HFF-Myc (cell line): ENCODE measurements around the gene BPIFB3.

Experiments used
- DNase-seq: peaks from one replicate; pipeline ENCODE4 v3.0.0-alpha.2; 2011; ENCODE audit warnings: low read depth; ENCODE audit errors: extremely low read depth
- H3K4me3 ChIP-seq: replicated peaks from 2 replicates; pipeline ENCODE4 v1.5.1; 2011; ENCODE audit warnings: low read depth, mild to moderate bottlenecking, control low read depth, low read length
- TF ChIP-seq, protein P1 (sequence below): IDR thresholded peaks from 2 replicates; pipeline ENCODE4 v1.5.1; 2012; ENCODE audit warnings: mild to moderate bottlenecking, low read depth, low read length, control low read depth; ENCODE audit errors: missing control alignments

BPIFB3 gene

GRCh38 chr20:33053291-33054106 lies at the start of gene BPIFB3:
Gene BPIFB3, plus strand, starts transcription at chr20:33053903. Its CDS starts 1,533 bp downstream, at chr20:33055436.
- no peak for DNase-seq
- TF ChIP-seq, protein P1, sequence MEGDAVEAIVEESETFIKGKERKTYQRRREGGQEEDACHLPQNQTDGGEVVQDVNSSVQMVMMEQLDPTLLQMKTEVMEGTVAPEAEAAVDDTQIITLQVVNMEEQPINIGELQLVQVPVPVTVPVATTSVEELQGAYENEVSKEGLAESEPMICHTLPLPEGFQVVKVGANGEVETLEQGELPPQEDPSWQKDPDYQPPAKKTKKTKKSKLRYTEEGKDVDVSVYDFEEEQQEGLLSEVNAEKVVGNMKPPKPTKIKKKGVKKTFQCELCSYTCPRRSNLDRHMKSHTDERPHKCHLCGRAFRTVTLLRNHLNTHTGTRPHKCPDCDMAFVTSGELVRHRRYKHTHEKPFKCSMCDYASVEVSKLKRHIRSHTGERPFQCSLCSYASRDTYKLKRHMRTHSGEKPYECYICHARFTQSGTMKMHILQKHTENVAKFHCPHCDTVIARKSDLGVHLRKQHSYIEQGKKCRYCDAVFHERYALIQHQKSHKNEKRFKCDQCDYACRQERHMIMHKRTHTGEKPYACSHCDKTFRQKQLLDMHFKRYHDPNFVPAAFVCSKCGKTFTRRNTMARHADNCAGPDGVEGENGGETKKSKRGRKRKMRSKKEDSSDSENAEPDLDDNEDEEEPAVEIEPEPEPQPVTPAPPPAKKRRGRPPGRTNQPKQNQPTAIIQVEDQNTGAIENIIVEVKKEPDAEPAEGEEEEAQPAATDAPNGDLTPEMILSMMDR = no peak

DNA sequence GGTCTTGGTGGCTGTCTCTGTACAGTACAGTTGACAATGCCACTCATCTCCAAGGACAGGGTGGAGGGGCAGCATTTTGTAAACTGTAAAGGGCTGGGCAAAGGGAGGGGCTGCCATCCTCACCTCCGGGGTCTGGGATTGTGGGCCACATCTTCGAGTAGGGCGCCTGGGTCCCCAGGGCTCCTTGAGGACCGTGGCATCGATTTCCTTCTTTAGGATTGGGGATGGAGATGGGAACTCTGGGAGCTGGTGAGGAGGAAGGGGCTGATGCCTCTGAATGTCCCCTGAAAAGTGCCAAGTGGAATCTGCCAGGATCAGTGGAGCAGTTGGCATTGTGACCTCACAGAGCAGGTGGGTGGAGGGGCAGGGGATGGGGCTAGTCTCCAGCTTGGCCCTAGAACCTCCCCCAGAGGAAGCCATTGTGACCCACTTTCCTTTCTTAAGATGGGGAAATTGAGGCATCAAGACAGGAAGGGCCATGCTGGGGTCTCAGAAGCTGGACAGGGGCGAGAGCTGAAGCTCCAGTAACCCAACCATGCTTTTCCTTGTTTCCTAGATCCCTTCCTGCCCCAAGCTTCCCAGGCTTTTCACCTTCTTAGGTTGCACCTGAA lies 49.5 kb upstream of the BPIFB3 start, which contains the start of gene SUN5:
SUN5 (minus strand) TSS at position 293 of the 611 bp plus-strand sequence; CDS start at position 200, 93 bp downstream.
- no peak for DNase-seq
- TF ChIP-seq, protein P1 = no peak
- no peak within 1 kb of the TSS for H3K4me3 ChIP-seq

More at GRCh38 chr20:33053291-33054106, at the start of gene BPIFB3:
- H3K4me3 ChIP-seq = no peak within 1 kb of the TSS

DNA sequence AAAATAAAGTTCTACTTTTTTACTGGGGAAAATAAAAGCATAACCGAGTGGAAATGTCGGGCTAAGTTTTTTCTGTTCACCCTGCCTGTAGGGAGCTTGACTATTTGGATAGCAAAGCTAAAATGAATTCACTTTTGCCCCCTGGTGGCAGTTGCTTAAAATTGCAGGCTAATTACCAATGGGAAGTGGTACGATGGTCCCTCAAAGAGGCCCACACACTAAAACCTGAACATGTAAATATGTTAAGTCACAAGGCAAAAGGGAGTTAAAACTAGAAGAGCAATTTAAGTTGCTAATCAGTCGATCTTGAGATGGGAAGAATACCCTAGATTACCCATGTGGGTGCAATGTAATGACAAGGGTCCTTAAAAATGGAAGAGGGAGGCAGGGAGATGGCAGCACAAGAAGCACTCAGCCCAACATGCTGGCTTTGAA lies 48.6 kb upstream of the BPIFB3 start:
- H3K4me3 ChIP-seq = no peak overlapping the region
- peak; percentile 0 for DNase-seq
- TF ChIP-seq, protein P1 = peak; percentile 62

- TF ChIP-seq, protein P1 = no peak
- DNase-seq = no peak
Measured at GRCh38 chr20:33005908-33006775, 47.6 kb upstream of the BPIFB3 start.

DNA sequence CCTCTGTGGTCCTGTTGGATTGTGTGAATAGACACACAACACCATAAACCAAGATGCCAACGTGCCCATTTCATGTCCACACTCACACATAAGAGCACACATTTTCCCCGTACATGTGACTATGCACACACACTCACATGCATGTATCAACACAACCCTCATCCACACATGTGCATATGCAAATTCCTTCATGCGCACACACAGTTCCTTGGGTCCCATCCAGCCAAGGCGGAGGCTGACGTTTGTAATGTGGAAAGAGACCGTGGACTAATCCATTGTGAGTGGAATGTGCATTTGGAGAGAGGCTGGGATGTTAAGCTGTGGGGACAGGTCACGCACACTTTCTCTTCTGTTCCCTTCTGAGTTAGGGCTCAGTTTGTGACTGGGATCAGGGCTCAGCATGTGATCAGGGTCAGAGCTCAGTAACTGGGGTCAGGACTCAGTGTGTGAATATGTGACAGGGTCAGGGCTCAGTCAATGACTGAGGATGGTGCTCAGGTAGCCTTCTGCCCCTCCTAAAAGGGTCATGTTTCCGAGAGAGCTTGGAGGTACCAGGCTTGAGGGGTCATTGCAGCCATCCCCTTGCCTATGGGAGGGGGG lies 46.8 kb upstream of the BPIFB3 start:
- H3K4me3 ChIP-seq = no peak overlapping the region
- TF ChIP-seq, protein P1 = no peak
- DNase-seq = no peak

More at GRCh38 chr20:33005908-33006775, 47.6 kb upstream of the BPIFB3 start:
- no peak overlapping the region for H3K4me3 ChIP-seq
